ENCODE measurements around the gene LCN15.

Gene LCN15

DNA sequence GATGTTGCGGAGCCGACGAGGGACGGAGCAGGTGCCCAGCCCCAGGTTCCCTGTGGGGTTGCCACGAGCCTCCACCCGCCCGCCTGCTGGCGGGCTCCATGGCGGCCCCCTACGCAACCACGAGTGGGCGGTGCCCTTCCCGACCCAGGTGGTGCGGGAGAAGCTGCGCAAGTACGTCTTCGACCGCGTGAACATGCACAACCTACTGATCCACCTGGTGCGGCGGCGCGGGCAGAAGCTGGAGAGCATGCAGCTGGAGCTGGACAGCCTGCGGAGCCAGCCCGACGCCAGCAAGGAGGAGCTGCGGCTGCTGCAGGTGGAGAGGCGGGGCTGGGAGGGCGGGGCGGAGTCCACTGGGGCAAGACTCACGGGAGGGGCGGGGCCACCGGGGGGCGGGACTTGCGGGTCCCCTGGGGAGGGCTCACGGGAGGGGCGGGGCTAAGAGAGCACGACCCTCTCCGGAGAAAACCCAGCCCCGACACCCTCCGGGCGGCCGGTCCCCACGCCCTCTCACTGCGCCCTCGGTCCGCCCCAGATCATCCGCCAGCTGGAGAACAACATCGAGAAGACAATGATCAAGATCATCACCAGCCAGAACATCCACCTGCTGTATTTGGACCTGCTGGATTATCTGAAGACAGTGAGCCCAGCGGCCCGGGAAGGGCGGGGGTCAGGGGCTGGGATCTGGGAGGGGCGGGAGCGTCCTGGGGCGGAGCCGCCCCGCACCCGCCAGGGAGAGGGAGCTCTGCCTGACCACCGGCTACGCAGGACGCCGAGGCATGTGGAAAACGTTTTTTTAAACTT lies 35.7 kb upstream of the LCN15 start (continued):
- TF ChIP-seq ZNF404 (tag by site-specific recombination; IDR thresholded peaks at IDR 0.05) (no peak), ZNF280C (tag by site-specific recombination; IDR thresholded peaks at IDR 0.05) (no peak), ZNF449 (tag by site-specific recombination; IDR thresholded peaks at IDR 0.05) (peak; percentile 40; the same call in 1 of the 2 replicates), ZNF529 (tag by site-specific recombination; IDR thresholded peaks at IDR 0.05; ENCODE audit: insufficient replicate concordance) (no peak), ZNF175 (tag by site-specific recombination; IDR thresholded peaks at IDR 0.05) (no peak), ZNF169 (tag by site-specific recombination; IDR thresholded peaks at IDR 0.05) (no peak), SP7 (tag by site-specific recombination; IDR thresholded peaks at IDR 0.05) (no peak), ZNF311 (tag by site-specific recombination; IDR thresholded peaks at IDR 0.05; ENCODE audit: borderline replicate concordance) (no peak), ZFP41 (tag by site-specific recombination; IDR thresholded peaks at IDR 0.05; ENCODE audit: borderline replicate concordance) (no peak), ZBTB7A (tag by site-specific recombination; IDR thresholded peaks at IDR 0.05; ENCODE audit: low read depth) (0 out of 2 replicates have a peak, but pooled peaks have one; percentile 11), ZNF585B (tag by site-specific recombination; IDR thresholded peaks at IDR 0.05) (no peak), ZNF16 (tag by site-specific recombination; IDR thresholded peaks at IDR 0.05; ENCODE audit: low read depth) (no peak), MYNN (tag by site-specific recombination; IDR thresholded peaks at IDR 0.05; ENCODE audit: borderline replicate concordance) (no peak), ZNF654 (tag by site-specific recombination; IDR thresholded peaks at IDR 0.05; ENCODE audit: low read depth) (no peak), ZNF561 (tag by site-specific recombination; IDR thresholded peaks at IDR 0.05; ENCODE audit: borderline replicate concordance) (no peak), ZNF138 (tag by site-specific recombination; IDR thresholded peaks at IDR 0.05; ENCODE audit: borderline replicate concordance) (no peak), ZNF239 (tag by site-specific recombination; IDR thresholded peaks at IDR 0.05) (no peak), KLF8 (tag by site-specific recombination; IDR thresholded peaks at IDR 0.05) (peak; percentile 86), ZNF658 (tag by site-specific recombination; IDR thresholded peaks at IDR 0.05) (no peak), ZNF600 (tag by site-specific recombination; IDR thresholded peaks at IDR 0.05) (no peak; the same call in 1 of the 2 replicates), ZSCAN16 (tag by site-specific recombination; IDR thresholded peaks at IDR 0.05) (no peak), KLF10 (tag by site-specific recombination; IDR thresholded peaks at IDR 0.05) (peak; percentile 36; the same call in 1 of the 2 replicates), ZNF10 (tag by site-specific recombination; IDR thresholded peaks at IDR 0.05) (no peak), ZNF416 (tag by site-specific recombination; IDR thresholded peaks at IDR 0.05) (no peak)
- TF ChIP-seq, protein P1, sequence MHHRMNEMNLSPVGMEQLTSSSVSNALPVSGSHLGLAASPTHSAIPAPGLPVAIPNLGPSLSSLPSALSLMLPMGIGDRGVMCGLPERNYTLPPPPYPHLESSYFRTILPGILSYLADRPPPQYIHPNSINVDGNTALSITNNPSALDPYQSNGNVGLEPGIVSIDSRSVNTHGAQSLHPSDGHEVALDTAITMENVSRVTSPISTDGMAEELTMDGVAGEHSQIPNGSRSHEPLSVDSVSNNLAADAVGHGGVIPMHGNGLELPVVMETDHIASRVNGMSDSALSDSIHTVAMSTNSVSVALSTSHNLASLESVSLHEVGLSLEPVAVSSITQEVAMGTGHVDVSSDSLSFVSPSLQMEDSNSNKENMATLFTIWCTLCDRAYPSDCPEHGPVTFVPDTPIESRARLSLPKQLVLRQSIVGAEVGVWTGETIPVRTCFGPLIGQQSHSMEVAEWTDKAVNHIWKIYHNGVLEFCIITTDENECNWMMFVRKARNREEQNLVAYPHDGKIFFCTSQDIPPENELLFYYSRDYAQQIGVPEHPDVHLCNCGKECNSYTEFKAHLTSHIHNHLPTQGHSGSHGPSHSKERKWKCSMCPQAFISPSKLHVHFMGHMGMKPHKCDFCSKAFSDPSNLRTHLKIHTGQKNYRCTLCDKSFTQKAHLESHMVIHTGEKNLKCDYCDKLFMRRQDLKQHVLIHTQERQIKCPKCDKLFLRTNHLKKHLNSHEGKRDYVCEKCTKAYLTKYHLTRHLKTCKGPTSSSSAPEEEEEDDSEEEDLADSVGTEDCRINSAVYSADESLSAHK (tag by site-specific recombination; IDR thresholded peaks at IDR 0.05) = no peak
- TF ChIP-seq, protein P2, sequence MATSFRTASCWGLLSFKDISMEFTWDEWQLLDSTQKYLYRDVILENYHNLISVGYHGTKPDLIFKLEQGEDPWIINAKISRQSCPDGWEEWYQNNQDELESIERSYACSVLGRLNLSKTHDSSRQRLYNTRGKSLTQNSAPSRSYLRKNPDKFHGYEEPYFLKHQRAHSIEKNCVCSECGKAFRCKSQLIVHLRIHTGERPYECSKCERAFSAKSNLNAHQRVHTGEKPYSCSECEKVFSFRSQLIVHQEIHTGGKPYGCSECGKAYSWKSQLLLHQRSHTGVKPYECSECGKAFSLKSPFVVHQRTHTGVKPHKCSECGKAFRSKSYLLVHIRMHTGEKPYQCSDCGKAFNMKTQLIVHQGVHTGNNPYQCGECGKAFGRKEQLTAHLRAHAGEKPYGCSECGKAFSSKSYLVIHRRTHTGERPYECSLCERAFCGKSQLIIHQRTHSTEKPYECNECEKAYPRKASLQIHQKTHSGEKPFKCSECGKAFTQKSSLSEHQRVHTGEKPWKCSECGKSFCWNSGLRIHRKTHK (tag by site-specific recombination; IDR thresholded peaks at IDR 0.05) = no peak
- TF ChIP-seq, protein P3, sequence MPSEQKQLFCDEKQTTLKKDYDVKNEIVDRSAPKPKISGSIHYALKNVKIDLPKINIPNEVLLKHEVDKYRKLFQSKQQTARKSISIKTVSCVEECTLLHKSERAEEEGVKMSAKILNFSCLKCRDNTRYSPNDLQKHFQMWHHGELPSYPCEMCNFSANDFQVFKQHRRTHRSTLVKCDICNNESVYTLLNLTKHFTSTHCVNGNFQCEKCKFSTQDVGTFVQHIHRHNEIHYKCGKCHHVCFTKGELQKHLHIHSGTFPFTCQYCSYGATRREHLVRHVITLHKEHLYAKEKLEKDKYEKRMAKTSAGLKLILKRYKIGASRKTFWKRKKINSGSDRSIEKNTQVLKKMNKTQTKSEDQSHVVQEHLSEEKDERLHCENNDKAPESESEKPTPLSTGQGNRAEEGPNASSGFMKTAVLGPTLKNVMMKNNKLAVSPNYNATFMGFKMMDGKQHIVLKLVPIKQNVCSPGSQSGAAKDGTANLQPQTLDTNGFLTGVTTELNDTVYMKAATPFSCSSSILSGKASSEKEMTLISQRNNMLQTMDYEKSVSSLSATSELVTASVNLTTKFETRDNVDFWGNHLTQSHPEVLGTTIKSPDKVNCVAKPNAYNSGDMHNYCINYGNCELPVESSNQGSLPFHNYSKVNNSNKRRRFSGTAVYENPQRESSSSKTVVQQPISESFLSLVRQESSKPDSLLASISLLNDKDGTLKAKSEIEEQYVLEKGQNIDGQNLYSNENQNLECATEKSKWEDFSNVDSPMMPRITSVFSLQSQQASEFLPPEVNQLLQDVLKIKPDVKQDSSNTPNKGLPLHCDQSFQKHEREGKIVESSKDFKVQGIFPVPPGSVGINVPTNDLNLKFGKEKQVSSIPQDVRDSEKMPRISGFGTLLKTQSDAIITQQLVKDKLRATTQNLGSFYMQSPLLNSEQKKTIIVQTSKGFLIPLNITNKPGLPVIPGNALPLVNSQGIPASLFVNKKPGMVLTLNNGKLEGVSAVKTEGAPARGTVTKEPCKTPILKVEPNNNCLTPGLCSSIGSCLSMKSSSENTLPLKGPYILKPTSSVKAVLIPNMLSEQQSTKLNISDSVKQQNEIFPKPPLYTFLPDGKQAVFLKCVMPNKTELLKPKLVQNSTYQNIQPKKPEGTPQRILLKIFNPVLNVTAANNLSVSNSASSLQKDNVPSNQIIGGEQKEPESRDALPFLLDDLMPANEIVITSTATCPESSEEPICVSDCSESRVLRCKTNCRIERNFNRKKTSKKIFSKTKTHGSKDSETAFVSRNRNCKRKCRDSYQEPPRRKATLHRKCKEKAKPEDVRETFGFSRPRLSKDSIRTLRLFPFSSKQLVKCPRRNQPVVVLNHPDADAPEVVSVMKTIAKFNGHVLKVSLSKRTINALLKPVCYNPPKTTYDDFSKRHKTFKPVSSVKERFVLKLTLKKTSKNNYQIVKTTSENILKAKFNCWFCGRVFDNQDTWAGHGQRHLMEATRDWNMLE (tag by site-specific recombination; conservative IDR thresholded peaks at IDR 0.05; ENCODE audit: low read depth) = no peak

All from HEK293 (cell line).